ENCODE results near the gene LAMA2.

LAMA2 gene

DNA sequence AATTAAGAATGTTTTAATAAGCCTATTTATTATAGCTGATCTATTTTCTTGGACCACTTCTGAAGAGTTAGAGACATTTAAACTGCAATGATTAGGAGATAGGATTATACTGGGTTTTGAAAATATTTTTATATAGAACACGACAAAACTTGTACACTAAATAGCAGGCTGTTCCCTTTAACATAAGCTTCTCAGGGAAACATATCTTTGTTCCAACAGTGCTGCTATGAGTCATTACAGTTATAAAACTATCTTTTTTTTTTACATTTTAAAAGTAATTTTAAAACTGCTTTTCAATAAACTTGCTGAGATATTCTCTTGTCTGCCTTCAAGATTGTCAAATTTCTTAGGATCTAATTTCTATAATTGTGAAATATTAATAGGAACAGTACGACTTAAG, 438.0 kb downstream of the LAMA2 start:
- in situ Hi-C loops (cut with MboI; ENCODE audit: low pct_unique_long_range_greater_than_20kb, low sequenced_read_pairs): no loop called here

DNA sequence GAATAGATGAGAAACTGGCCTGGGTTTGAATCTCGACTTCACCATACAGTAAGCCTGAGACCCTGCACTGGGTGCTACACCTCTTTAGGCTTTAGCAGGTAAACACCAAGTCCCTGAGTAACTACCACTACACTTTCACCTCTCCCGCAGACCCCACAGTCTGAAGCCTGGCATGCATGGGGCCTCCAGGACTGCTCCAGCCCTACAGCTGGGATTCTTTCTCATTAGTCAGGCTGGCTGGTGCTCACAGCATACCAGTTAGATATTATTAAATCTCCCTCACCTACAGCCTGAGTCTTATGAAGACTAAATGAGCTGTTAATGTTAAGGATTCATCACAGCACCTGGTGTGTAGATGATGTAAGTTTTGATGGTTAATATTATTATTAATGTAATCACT, 438.4 kb downstream of the LAMA2 start:
- DNase-seq: no peak
- in situ Hi-C loops (cut with MboI; ENCODE audit: low pct_unique_long_range_greater_than_20kb, low sequenced_read_pairs): no loop called here

More for the DNA sequence above, 438.0 kb downstream of the LAMA2 start:
- DNase-seq: no peak

DNA sequence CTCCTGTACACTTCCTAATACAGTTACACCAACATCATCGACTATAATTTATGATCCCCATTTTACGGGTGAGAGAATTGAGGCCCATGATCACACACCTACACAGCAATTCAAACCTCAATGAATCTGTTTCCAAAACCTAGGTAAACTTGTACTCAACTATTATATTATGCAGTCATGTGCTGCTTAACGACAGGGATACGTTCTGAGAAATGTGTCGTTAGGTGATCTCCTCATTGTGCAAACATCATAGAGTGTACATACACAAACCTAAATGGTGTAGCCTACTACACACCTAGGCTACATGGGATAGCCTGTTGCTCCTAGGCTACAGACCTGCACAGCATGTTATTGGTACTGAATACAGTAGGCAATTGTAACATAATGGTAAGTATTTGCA, 441.4 kb downstream of the LAMA2 start:
- DNase-seq: no peak
- in situ Hi-C loops (cut with MboI; ENCODE audit: low pct_unique_long_range_greater_than_20kb, low sequenced_read_pairs): no loop called here

DNA sequence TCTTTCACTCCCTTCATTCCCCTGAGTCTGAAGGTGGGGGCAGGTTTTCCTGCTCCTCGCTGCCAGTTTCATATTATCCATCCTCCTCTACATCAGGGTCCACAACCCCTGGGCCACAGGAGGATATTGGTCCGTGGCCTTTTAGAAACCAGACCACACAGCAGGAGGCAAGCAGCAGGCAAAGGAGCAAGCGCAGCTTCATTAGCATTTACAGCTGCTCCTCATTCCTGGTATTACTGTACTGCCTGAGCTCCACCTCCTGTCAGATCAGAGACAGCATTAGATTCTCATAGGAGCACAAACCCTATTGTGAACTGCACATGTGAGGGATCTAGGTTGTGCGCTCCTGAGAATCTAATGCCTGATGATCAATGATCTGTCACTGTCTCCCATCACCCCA, 446.7 kb downstream of the LAMA2 start:
- no peak for DNase-seq
- in situ Hi-C loops (cut with MboI; ENCODE audit: low pct_unique_long_range_greater_than_20kb, low sequenced_read_pairs): no loop called here

DNA sequence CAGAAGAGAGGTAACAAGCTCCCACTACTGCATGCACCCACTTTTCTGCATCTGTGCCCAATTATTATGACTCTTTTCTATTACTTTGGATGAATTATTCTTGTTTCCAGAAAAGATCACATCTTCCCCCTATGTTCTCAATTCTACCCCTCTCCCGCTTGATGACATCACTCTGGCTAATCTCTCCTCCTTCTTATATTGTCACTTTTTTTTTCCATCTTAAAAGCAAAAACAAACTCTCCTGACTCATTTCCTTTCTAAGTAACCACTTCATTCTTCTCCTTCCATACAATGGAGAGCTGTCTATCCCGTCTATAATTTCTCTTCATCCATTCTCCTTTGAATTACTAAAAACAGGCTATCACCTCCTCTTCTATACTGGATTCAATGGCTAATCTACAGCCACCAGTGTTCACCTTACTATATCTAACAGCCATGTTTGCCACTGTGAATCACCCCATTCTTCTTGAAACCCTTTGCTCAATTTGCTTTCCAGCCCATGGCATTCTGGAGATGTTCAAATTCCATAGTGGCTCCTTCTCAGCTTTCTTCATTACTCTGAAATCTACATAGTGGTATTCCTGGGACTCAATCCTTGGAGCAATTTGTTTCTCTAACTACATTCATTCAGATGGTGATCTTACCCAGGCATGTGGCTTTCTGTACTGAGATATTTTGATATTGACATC, 448.7 kb downstream of the LAMA2 start:
- DNase-seq: no peak
- in situ Hi-C loops (cut with MboI; ENCODE audit: low pct_unique_long_range_greater_than_20kb, low sequenced_read_pairs): no loop called here

DNA sequence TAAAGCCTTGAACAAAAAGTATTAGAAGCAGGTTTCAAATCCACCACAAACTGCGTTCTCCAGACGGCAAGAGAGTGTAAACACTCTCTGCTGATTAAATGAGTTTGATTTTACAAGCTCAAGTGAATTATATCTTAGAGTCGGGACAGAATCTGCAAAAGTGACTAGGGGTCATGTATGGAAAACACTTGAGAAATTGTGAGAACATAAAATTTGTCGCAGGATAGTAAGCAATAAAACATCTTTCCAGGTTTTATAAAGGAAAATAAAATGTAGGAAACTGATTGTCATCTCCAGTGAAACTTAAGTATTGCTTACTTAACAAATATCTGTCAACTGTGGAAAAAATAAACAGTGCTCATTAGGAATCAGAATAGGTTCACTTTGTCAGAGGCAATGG, 452.9 kb downstream of the LAMA2 start:
- DNase-seq: no peak
- in situ Hi-C loops (cut with MboI; ENCODE audit: low pct_unique_long_range_greater_than_20kb, low sequenced_read_pairs): no loop called here

DNA sequence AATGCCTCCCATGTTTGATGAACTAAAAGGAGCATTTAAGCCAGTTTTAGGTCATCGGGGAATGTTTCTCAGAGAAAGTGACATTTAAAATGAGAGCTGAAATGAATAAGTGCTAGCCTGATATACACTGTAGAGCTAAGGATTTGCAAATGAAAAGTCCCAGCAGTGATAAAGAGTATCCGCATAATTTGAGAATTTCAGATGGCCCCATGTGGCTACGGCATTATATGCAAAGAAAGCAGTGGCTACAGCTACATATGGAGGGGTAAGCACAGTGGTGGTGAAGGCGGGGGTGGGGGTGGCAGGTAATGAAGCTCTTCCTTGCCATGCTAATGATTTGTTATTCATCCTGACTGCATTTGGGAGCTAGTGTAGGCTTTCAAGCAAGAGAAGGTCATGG, 455.7 kb downstream of the LAMA2 start:
- no peak for DNase-seq
- in situ Hi-C loops (cut with MboI; ENCODE audit: low pct_unique_long_range_greater_than_20kb, low sequenced_read_pairs): no loop called here

DNA sequence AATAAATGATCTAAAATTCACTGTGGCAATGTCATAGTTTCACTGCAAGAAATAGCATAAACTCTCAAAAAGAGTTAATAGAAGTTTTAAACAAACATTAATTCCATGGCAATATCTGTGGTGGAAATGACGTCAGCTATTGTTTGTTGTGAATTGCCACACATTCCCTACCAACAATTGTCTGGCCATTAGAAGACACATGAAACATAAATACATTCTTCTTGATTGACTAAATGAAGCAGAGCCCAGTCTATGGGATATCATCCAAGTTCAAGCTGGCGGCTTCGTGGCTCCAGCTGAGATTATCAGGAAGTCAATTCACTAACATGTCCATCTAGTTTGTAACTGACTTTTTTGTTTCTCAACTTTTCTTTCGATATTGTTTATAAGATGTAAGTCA, 458.0 kb downstream of the LAMA2 start:
- in situ Hi-C loops (cut with MboI; ENCODE audit: low pct_unique_long_range_greater_than_20kb, low sequenced_read_pairs): no loop called here
- DNase-seq: no peak

DNA sequence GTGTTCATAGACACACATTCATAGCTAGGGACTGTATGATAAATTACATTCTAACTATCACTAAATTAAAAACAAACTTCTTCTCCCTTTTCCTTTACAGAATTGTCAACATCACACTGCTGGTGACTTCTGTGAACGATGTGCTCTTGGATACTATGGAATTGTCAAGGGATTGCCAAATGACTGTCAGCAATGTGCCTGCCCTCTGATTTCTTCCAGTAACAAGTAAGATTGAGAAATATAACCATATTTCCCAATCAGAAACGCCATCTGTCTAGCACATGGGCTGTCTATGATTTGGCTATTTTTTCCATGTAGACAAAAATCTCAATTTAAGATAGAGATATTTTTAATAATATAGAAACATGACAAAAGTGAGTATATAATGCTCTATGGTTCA, 459.3 kb downstream of the LAMA2 start:
- DNase-seq: no peak
- in situ Hi-C loops (cut with MboI; ENCODE audit: low pct_unique_long_range_greater_than_20kb, low sequenced_read_pairs): no loop called here

DNA sequence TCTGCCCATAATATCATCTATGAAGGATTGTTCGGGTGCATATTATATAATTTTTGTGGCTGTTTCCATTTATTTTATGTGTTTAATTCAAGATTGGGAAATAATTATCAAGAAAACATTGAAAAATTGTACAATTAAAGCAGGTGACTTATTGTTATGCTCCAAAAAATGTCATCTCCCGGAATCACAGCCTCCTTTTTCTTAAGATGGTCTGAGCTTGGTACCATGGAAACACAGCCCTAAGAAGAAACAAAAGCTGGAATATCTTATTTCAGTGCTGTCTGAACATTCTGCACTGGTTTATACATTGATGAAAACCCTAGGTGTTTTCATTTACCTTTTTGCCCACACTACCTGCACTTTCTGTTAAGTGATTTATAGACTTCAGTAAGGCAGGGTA, 459.9 kb downstream of the LAMA2 start:
- no peak for DNase-seq
- in situ Hi-C loops (cut with MboI; ENCODE audit: low pct_unique_long_range_greater_than_20kb, low sequenced_read_pairs): no loop called here

DNA sequence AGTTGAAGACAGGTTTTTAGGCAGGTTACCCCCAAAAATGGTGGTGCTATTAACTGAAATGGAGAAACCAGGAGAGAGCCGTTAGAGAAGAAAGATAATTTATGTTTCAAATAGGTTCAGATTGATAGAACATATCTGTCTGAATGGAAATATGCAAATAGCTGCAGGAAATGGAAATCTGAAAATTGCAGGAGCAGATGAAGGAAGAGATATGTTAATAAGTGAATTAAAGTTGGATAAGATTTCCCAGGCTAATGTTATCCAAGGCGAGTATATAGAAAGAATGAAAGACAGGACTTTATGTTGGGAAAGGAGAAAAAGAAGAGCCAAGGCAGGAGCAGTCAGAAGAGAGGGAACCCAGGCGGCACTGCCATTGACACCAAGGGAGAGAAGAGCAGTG, 461.4 kb downstream of the LAMA2 start:
- no peak for DNase-seq

DNA sequence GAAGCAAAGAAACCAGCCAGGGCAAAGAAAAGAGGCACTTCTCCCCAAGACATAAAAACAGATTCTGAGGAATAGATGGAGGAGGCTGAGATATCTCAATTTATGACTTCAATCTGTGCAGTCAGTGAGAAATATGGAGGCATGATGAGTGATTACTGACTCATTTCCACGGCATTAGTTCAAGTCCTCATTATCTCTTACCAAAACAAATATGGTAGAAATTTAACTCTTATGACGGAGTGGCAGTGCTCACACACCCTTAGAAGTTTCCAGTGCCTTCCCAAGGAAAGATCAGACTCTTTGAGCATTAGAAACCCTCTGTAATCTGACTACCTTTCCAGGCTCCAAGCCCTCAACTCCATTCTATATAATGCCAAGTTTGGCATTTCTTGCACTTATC, 463.0 kb downstream of the LAMA2 start:
- in situ Hi-C loops (cut with MboI; ENCODE audit: low pct_unique_long_range_greater_than_20kb, low sequenced_read_pairs): no loop called here
- DNase-seq: no peak

More for the DNA sequence above, 461.4 kb downstream of the LAMA2 start:
- in situ Hi-C loops (cut with MboI; ENCODE audit: low pct_unique_long_range_greater_than_20kb, low sequenced_read_pairs): no loop called here

DNA sequence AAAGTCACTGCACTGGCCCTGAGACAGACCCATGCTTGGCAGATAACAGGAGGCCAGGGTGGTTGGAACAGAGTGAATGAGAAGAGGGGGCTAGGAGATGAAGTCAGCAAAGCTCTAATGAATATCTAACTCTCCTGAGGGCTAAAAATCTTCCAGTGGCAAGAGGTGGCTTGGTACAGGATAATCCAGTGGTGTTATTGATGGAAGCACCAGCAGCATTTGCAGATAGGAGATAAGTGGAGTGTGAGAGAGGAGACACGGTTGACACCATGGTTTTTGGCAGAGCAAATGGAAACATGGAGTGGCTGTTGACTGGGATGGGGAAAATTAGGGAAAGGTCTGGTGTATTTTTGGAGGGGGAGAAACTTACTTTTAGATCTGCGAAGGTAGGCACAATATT, 464.0 kb downstream of the LAMA2 start:
- in situ Hi-C loops (cut with MboI; ENCODE audit: low pct_unique_long_range_greater_than_20kb, low sequenced_read_pairs): no loop called here

DNA sequence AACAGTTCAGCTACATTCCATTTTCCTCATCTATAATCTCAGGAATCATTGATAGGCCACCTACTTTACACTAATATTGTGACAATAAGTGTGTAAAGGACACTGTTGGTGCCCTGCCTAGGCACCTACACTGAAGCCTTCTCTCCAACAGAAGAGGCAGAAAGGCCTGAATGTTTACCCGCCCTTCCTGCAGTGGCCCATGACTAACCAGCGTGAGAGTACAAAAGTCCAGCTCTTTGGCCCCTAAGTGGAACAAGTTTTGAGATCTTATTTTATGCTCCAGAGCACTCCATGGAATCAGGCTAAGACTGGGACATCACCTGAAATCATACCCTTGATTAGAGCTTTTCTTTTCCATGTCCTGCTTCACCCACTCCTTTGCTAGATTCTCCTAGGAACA, 467.3 kb downstream of the LAMA2 start:
- in situ Hi-C loops (cut with MboI; ENCODE audit: low pct_unique_long_range_greater_than_20kb, low sequenced_read_pairs): no loop called here
- no peak for DNase-seq

More for the DNA sequence above, 464.0 kb downstream of the LAMA2 start:
- DNase-seq: no peak

DNA sequence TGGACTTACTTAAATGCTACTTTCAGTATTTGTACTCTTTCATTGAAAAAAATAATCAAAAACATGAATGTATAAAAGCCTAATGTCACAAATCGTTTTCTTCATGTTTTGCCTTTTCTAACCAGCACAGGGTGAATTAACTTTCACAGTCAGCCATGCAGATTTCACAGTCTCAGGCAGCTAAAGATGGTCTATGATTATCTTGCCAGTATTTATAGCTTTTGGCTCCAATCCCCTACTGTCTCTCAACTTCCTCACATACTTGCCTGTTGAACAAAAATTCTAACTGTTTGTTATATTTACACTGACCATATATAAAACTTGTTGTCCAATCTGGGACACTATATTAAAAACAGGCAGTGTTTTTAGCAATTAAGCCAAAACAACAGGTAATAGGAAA, 468.9 kb downstream of the LAMA2 start:
- no peak for DNase-seq
- in situ Hi-C loops (cut with MboI; ENCODE audit: low pct_unique_long_range_greater_than_20kb, low sequenced_read_pairs): no loop called here

DNA sequence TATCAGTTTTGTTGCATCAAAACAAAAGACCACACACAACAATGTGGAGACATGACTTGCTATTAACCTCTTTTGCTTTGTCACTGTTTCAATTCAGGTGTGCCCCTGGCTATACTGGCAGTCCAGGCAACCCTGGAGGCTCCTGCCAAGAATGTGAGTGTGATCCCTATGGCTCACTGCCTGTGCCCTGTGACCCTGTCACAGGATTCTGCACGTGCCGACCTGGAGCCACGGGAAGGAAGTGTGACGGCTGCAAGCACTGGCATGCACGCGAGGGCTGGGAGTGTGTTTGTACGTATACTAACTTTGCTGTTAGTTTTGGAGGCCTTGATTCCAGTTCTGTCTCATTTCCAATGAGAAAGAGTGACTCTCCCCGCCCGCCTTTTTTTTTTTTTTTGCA, 470.1 kb downstream of the LAMA2 start:
- in situ Hi-C loops (cut with MboI; ENCODE audit: low pct_unique_long_range_greater_than_20kb, low sequenced_read_pairs): no loop called here
- DNase-seq: no peak

DNA sequence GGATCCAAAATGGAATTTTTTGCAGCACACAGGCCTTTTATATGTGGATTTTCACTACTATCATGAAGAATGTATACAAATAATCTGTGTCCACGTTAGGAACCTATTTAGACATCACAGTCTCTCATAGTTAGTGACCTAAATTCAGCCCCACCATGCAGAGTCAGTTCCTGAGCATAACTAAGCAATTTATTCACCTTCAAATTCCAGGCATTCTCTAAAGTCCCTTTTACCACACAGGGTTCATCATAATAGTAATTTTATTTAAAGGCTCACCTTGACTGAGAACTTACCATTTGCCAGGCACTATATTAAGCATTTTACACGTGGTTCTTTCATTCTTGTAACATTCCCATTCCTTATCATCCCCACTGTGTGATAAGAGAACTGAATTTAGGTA, 473.2 kb downstream of the LAMA2 start:
- no peak for DNase-seq
- in situ Hi-C loops (cut with MboI; ENCODE audit: low pct_unique_long_range_greater_than_20kb, low sequenced_read_pairs): no loop called here

DNA sequence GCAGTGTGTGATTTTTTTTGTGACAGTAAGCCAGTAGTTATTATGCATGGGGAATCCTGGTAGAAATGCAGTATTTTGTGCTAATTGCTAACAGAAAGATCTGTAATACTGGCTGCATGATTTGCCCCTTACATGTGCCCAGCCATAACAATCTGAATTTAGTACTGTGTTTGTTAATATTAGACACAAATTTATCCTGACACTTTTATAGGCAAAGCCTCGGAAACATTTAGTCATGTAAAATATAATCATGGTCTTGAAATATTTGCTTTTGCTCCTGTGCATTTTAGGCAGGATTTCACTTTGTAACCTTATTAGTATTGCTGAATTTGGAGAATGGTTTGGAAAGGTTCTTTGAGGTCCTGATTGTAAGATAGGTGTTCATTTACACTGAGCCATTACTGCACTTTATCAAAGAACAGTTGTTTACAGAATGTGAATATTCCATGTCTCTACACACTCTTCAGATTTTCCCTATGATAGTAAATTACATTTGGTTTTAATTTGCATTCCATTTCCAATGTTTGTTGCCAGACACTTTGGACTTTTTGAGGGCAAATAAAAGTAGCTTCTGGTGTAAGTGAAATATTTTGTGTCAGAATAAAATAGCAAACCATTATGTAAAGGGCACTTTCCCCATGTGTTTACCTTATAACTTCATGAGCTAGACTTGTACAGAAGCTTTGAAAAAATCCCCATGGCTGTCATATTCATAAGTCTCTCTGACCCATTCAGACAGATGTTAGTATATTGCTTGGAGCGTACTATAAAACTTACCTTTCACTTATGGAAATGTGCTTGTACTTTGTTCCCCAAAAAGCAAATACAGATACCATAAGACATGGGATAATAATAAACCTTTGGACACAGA, 477.1 kb downstream of the LAMA2 start:
- no peak for DNase-seq
- in situ Hi-C loops (cut with MboI; ENCODE audit: low pct_unique_long_range_greater_than_20kb, low sequenced_read_pairs): no loop called here

DNA sequence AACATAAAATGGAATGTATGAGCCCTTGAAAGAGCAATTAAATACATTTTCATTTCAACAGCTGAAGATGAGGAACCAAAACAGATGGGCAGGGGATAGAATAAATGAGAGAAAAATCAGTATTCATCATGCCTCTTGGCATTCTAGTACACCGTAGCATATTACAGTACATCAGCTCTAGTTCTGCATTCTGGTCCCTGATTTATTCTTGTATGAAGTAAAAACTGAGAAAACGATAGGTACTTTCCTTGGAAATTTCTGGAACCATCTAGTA, 477.7 kb downstream of the LAMA2 start:
- no peak for DNase-seq
- in situ Hi-C loops (cut with MboI; ENCODE audit: low pct_unique_long_range_greater_than_20kb, low sequenced_read_pairs): no loop called here

DNA sequence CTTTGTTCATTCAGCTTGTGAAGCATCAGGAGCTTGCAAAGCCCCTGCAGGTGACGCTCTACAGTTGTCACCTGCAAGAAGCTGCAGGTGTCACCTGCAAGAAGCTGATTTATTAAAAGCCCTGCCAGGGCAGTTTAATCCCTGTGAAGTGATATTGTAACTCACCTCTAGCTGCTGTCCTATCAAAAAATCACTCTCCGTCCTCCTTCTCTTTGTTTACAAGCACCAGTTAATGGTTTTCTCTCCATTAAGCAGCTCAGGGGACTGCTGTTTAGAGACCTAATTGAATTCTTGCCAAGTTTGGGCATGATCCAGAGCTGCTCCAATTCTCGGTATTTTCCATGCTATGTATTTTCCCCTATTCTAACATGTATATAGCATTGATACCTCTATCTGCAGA, 481.1 kb downstream of the LAMA2 start:
- no peak for DNase-seq
- in situ Hi-C loops (cut with MboI; ENCODE audit: low pct_unique_long_range_greater_than_20kb, low sequenced_read_pairs): no loop called here

DNA sequence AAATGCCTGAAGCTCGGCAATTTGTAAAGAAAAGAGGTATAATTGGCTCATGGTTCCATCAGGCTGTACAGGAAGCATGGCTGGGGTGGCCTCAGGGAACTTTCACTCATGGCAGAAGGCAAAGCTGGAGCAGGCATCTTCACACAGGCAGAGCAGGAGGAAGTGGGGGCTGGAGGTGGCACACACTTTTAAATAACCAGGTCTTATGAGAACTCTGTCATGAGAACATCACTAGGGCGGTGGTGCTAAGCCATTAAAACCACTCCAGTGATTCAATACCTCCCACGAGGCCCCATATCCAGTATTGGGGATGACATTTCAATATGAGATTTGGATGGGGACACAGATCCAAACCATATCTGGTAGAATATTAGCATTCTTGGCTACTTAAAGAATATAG, 481.8 kb downstream of the LAMA2 start:
- in situ Hi-C loops (cut with MboI; ENCODE audit: low pct_unique_long_range_greater_than_20kb, low sequenced_read_pairs): no loop called here
- no peak for DNase-seq
